K562 (cell line): ENCODE results near the gene HMGXB3. TPM values are rescaled to one million over a fixed set of nuclear protein-coding genes. Genes with fewer than 3 reads are reported as not detected.

ENCODE experiments used
- ATAC-seq: fragments of 200-7000 bp; cut with Tn5 transposase; 3 replicates; pipeline ENCODE4 v1.9.1; 2020; ENCODE audit warnings: moderate library complexity
- BruUV-seq: library from RNA; stranded (reverse); fragments of 400-500 nt; replicated peaks from 2 replicates; lab custom pipeline; 2021; lab: Mats Ljungman, UMichigan
- CTCF ChIA-PET: fragments of 300-600 bp; formaldehyde crosslinking; extraction: SDS; loops from one replicate; lab custom pipeline; 2021; ENCODE audit warnings: low intra/inter-chr PET ratio; lab: Yijun Ruan, JAX
- POLR2A ChIA-PET: fragments of 300-600, 350-650 bp; sonication (Branson Sonifier 250); formaldehyde crosslinking; extraction: SDS; loops from one replicate; lab custom pipeline; 2021; ENCODE audit warnings: antibody characterized with exemption, inconsistent platforms; lab: Yijun Ruan, JAX
- DNase-seq, 4 experiments: peaks; one replicate each; pipeline versions ENCODE4 v3.0.0 to v3.0.0-alpha.2; 2011 to 2018; ENCODE audit warnings: low spot score in 3 of 4, mixed read lengths in 3 of 4; ENCODE audit errors: extremely low read depth in 1 of 4
- FAIRE-seq: peaks from 2 replicates; lab custom pipeline; 2011; peaks lifted over from hg19 to GRCh38; lab: Jason Lieb, UNC
- H2AFZ ChIP-seq: 2 replicates; pipeline ENCODE4 v1.6.0; 2011; ENCODE audit warnings: low read depth, low read length, control low read depth, inconsistent platforms
- H3K27ac ChIP-seq: fragments of 200-600 bp; 3 replicates; pipeline ENCODE4 v1.8.0; 2011; ENCODE audit warnings: low read depth, mild to moderate bottlenecking, control low read depth, inconsistent platforms, low read length, moderate library complexity, mixed read lengths; ENCODE audit errors: extremely low read depth
- H3K27me3 ChIP-seq, 2 experiments: fragments of 300-600 bp in 1 of 2; 2 replicates in 1 of 2; 3 replicates in 1 of 2; pipeline versions ENCODE4 v1.6.0 to v1.8.0; 2011; ENCODE audit warnings: inconsistent platforms in 2 of 2, low read length in 2 of 2, mild to moderate bottlenecking in 1 of 2, mixed read lengths in 1 of 2, moderate library complexity in 1 of 2; ENCODE audit not compliant: control insufficient read depth in 2 of 2, insufficient read depth in 2 of 2
- H3K36me3 ChIP-seq: fragments of 300-600 bp; 3 replicates; pipeline ENCODE4 v1.8.0; 2011; ENCODE audit warnings: mild to moderate bottlenecking, low read length, inconsistent platforms; ENCODE audit not compliant: control insufficient read depth, insufficient read depth
- H3K4me1 ChIP-seq, 2 experiments: fragments of 200-600 bp in 1 of 2; replicated peaks in 1 of 2; 2 replicates in 1 of 2; 3 replicates in 1 of 2; pipeline versions ENCODE4 v1.5.1 to v1.8.0; 2011; ENCODE audit warnings: inconsistent platforms in 2 of 2, low read length in 2 of 2, mild to moderate bottlenecking in 1 of 2, mixed read lengths in 1 of 2, moderate library complexity in 1 of 2; ENCODE audit not compliant: control insufficient read depth in 2 of 2, insufficient read depth in 2 of 2
- H3K4me2 ChIP-seq: 2 replicates; pipeline ENCODE4 v1.6.1; 2011; ENCODE audit warnings: low read length, control low read depth, inconsistent platforms, mixed read lengths; ENCODE audit not compliant: insufficient read depth
- H3K4me3 ChIP-seq: fragments of 200-600 bp; sonication (generic), shearing (Covaris generic); 2 replicates; pipeline ENCODE4 v1.5.1; 2016; ENCODE audit warnings: control low read depth, inconsistent platforms
- H3K79me2 ChIP-seq: fragments of 200-600 bp; 3 replicates; pipeline ENCODE4 v1.8.0; 2011; ENCODE audit warnings: low read length, inconsistent platforms; ENCODE audit not compliant: control insufficient read depth, insufficient read depth
- H3K9ac ChIP-seq, 2 experiments: 2 replicates each; pipeline versions ENCODE4 v1.6.0 to v1.6.1; 2011; ENCODE audit warnings: low read depth in 2 of 2, low read length in 2 of 2, control low read depth in 1 of 2, inconsistent platforms in 1 of 2, mild to moderate bottlenecking in 1 of 2, mixed read lengths in 1 of 2; ENCODE audit not compliant: insufficient read depth in 1 of 2
- H3K9me1 ChIP-seq: one replicate; pipeline ENCODE4 v1.6.0; 2011; ENCODE audit warnings: inconsistent platforms, mild to moderate bottlenecking, low read length, moderate library complexity; ENCODE audit not compliant: control insufficient read depth, insufficient read depth
- H3K9me3 ChIP-seq: replicated peaks from 2 replicates; pipeline ENCODE4 v1.5.1; 2011; ENCODE audit warnings: low read depth, low read length, inconsistent platforms; ENCODE audit not compliant: control insufficient read depth, insufficient read depth
- H4K20me1 ChIP-seq: replicated peaks from 2 replicates; pipeline ENCODE4 v1.6.1; 2011; ENCODE audit warnings: low read length, inconsistent platforms, mixed read lengths; ENCODE audit not compliant: control insufficient read depth, insufficient read depth
- BACH1 ChIP-seq: fragments of 200-800 bp; sonication (Bioruptor generic); IDR thresholded peaks from 2 replicates; pipeline ENCODE4 v1.6.1; 2016; ENCODE audit warnings: missing genetic modification characterization, missing compliant biosample characterization
- CREB1 ChIP-seq, 2 experiments: sonication (generic) in 1 of 2; formaldehyde crosslinking in 1 of 2; IDR thresholded peaks; 2 replicates each; pipeline versions ENCODE4 v1.6.1 to v1.8.0; 2012 to 2022; ENCODE audit warnings: inconsistent platforms in 1 of 2, mild to moderate bottlenecking in 1 of 2, missing genetic modification reagents in 1 of 2, moderate library complexity in 1 of 2
- KDM5B ChIP-seq: fragments of 200-600 bp; sonication (generic); IDR thresholded peaks from 2 replicates; pipeline ENCODE4 v1.6.1; 2012; ENCODE audit warnings: low read depth, mild to moderate bottlenecking, moderate library complexity, low read length, control low read depth, inconsistent platforms; ENCODE audit not compliant: insufficient replicate concordance
- MYNN ChIP-seq, 2 experiments: sonication (generic); formaldehyde crosslinking in 1 of 2; IDR thresholded peaks; 2 replicates each; pipeline versions ENCODE4 v1.5.0 to v1.6.1; 2016 to 2020; ENCODE audit warnings: antibody characterized with exemption in 1 of 2, missing genetic modification reagents in 1 of 2
- POU5F1 ChIP-seq: fragments of 150-350 bp; IDR thresholded peaks from 2 replicates; pipeline ENCODE4 v1.6.1; 2014; ENCODE audit warnings: borderline replicate concordance, low read length, low read depth, mild to moderate bottlenecking; ENCODE audit not compliant: partially characterized antibody
- RNF2 ChIP-seq: sonication (generic); IDR thresholded peaks from 2 replicates; pipeline ENCODE4 v1.6.1; 2016
- ZFP36 ChIP-seq: fragments of 150-350 bp; IDR thresholded peaks from 2 replicates; pipeline ENCODE4 v1.6.1; 2018; ENCODE audit warnings: low read length, low read depth; ENCODE audit not compliant: partially characterized antibody
- WGBS: fragments of 100-300 bp; shearing (Covaris generic); methylation state at CpG from one replicate; pipeline ENCODE4 v1.1.6; 2016; ENCODE audit warnings: low coverage, mixed read lengths; ENCODE audit not compliant: insufficient coverage; ENCODE audit errors: missing lambda C conversion rate; 5-methylcytosine and 5-hydroxymethylcytosine counted together
- in situ Hi-C: fragments of 300-500 bp; cut with MboI; formaldehyde crosslinking; loops from 4 replicates; pipeline ENCODE4 v1.15.0; 2018; ENCODE audit warnings: inconsistent platforms, mixed read lengths
- intact Hi-C: fragments of 100-400 bp; cut with micrococcal nuclease; formaldehyde crosslinking; loops from 2 replicates; pipeline ENCODE4 v1.14.2; 2022
- polyA plus RNA-seq, 8 experiments: library from polyadenylated mRNA; depleted of rRNA in 4 of 8; stranded (reverse) in 5 of 8; unstranded in 3 of 8; fragments of >200 nt; fragmentation: Nextera tagmentation in 2 of 8; fragmentation: Illumina TruSeq in 1 of 8; extraction: Ambion mirVana in 2 of 8; extraction: Trizol in 1 of 8; gene quantifications; 2 replicates each; pipeline versions ENCODE4 v1.2.1 to v1.2.3, GENCODE V29; 2011 to 2014; ENCODE audit warnings: inconsistent platforms in 1 of 8, missing spikeins in 1 of 8
- total RNA-seq, 7 experiments: library from RNA; depleted of rRNA in 6 of 7; stranded (reverse); fragments of >200 nt in 6 of 7; fragmentation: Illumina TruSeq in 2 of 7; extraction: Trizol in 2 of 7; gene quantifications; 2 replicates each; pipeline versions ENCODE4 v1.2.1 to v1.2.3, GENCODE V29; 2011 to 2021; ENCODE audit warnings: low replicate concordance in 1 of 7
- TF ChIP-seq, protein P1 (sequence below), 2 experiments: fragments of 450-650 bp; conservative IDR thresholded peaks; 2 replicates each; pipeline ENCODE4 v1.6.1; 2017; ENCODE audit warnings: mild to moderate bottlenecking in 2 of 2, moderate library complexity in 2 of 2
- TF ChIP-seq, protein P2 (sequence below): sonication (generic); formaldehyde crosslinking; IDR thresholded peaks from 2 replicates; pipeline ENCODE4 v1.8.0; 2022; ENCODE audit warnings: mild to moderate bottlenecking, low read depth, missing genetic modification reagents
- TF ChIP-seq, protein P3 (sequence below): fragments of 250-450 bp; sonication (Bioruptor Pico); IDR thresholded peaks from 2 replicates; pipeline ENCODE4 v1.8.0; 2021; ENCODE audit warnings: moderate library complexity, mild to moderate bottlenecking, inconsistent platforms

Gene HMGXB3
- total and polyA plus RNA-seq, 9 of the 15 experiments (the other 6 are each of a cell fraction or from before 2014, with no cell fraction given): 1.8 to 44.1 (median 32.2) TPM

DNA sequence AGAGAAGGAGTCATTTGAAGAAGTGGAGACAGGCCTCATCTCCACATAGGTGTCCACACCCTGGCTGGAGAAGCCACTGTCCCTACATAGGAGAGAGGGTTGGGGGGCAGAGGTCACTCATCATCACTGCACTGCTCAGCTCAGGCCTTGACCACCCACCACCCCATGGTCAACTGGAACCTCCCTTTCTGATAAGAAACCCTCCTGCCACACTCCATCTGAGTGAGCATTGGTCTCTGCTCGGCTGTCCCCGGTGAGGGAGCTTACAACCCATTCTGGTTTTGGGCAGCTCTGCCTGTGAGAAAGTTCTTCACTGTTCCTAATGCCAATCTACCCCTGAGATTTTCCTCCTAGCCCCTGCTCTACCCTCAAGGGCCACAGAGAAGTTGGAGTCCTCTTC, 57.0 kb downstream of the HMGXB3 start (continued):
- TF ChIP-seq, protein P1, sequence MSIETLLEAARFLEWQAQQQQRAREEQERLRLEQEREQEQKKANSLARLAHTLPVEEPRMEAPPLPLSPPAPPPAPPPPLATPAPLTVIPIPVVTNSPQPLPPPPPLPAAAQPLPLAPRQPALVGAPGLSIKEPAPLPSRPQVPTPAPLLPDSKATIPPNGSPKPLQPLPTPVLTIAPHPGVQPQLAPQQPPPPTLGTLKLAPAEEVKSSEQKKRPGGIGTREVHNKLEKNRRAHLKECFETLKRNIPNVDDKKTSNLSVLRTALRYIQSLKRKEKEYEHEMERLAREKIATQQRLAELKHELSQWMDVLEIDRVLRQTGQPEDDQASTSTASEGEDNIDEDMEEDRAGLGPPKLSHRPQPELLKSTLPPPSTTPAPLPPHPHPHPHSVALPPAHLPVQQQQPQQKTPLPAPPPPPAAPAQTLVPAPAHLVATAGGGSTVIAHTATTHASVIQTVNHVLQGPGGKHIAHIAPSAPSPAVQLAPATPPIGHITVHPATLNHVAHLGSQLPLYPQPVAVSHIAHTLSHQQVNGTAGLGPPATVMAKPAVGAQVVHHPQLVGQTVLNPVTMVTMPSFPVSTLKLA (conservative IDR thresholded peaks at IDR 0.05): no peak
- no peak for TF ChIP-seq KDM5B
- TF ChIP-seq, all 486 proteins: peak for 0

DNA sequence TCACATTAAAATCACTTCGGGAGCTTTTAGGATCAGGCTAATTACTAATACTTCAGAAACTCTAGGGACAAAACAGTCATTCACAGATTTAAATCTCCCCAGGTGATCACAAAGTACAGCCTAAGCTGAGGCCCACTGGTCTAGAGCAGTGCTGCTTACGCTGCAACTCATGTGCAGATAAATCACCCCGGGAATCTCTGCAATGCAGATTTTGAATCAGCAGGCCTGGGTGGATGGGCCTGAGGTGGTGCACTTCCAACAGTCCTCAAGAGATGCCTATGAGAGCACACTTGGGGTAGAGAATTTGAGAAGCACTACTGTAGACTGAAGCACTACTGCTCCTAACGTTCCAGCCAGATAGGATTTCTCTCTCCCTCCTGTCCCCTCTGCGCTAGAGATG, 57.5 kb downstream of the HMGXB3 start:
- Histone ChIP-seq H3K4me3 (no peak overlapping the region), H3K27me3 (peaks cover 0 to 13% of the 10 kb centered on the region in 2 experiments; a peak in 1 of 5 replicates), H4K20me1 (no peaks in the 10 kb centered on the region; the same call in 1 of the 2 replicates), H3K36me3 (peaks cover 25% of the 10 kb centered on the region; the same call in 2 of the 3 replicates), H3K4me2 (no peak overlapping the region), H3K9me1 (no peaks in the 10 kb centered on the region), H3K79me2 (no peaks in the 10 kb centered on the region), H3K9me3 (no peaks in the 10 kb centered on the region), H3K27ac (no peak overlapping the region), H2AFZ (no peak overlapping the region), H3K4me1 (peaks cover 14 to 16% of the 10 kb centered on the region in 2 experiments; a peak in 4 of 5 replicates), H3K9ac (no peak overlapping the region; a peak in 1 of 4 replicates)
- FAIRE-seq: peak; percentile 32
- in situ Hi-C loops: no loop called here
- ChIA-PET POLR2A (no interaction called here), CTCF (no interaction called here)
- ATAC-seq: no peak; the same call in 2 of the 3 replicates
- no TSS peak for BruUV-seq
- no peak for DNase-seq
- WGBS: 58% methylated on average over 5 of the region's 5 CpGs
- intact Hi-C loops: no loop called here
- TF ChIP-seq, protein P2, sequence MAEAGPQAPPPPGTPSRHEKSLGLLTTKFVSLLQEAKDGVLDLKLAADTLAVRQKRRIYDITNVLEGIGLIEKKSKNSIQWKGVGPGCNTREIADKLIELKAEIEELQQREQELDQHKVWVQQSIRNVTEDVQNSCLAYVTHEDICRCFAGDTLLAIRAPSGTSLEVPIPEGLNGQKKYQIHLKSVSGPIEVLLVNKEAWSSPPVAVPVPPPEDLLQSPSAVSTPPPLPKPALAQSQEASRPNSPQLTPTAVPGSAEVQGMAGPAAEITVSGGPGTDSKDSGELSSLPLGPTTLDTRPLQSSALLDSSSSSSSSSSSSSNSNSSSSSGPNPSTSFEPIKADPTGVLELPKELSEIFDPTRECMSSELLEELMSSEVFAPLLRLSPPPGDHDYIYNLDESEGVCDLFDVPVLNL (CRISPR knock-in tag): no peak
- TF ChIP-seq POU5F1 (no peak), RNF2 (no peak), CREB1 (IDR thresholded peaks at IDR 0.05) (no peak), CREB1 (CRISPR knock-in tag; IDR thresholded peaks at IDR 0.05) (no peak), BACH1 (tag) (no peak), MYNN (IDR thresholded peaks at IDR 0.05) (no peak), MYNN (CRISPR knock-in tag; IDR thresholded peaks at IDR 0.05) (no peak), ZFP36 (no peak)
- TF ChIP-seq, protein P3, sequence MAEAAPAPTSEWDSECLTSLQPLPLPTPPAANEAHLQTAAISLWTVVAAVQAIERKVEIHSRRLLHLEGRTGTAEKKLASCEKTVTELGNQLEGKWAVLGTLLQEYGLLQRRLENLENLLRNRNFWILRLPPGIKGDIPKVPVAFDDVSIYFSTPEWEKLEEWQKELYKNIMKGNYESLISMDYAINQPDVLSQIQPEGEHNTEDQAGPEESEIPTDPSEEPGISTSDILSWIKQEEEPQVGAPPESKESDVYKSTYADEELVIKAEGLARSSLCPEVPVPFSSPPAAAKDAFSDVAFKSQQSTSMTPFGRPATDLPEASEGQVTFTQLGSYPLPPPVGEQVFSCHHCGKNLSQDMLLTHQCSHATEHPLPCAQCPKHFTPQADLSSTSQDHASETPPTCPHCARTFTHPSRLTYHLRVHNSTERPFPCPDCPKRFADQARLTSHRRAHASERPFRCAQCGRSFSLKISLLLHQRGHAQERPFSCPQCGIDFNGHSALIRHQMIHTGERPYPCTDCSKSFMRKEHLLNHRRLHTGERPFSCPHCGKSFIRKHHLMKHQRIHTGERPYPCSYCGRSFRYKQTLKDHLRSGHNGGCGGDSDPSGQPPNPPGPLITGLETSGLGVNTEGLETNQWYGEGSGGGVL (CRISPR knock-in tag): no peak
